HG03342 (cell line): ENCODE measurements around the gene EGR2.

Experiments
- ATAC-seq: cut with Tn5 transposase; IDR thresholded peaks from one replicate; pipeline ENCODE4 v1.9.1; 2021; ENCODE audit warnings: mild to moderate bottlenecking, moderate library complexity; ENCODE audit not compliant: unreplicated experiment

The EGR2 gene

DNA sequence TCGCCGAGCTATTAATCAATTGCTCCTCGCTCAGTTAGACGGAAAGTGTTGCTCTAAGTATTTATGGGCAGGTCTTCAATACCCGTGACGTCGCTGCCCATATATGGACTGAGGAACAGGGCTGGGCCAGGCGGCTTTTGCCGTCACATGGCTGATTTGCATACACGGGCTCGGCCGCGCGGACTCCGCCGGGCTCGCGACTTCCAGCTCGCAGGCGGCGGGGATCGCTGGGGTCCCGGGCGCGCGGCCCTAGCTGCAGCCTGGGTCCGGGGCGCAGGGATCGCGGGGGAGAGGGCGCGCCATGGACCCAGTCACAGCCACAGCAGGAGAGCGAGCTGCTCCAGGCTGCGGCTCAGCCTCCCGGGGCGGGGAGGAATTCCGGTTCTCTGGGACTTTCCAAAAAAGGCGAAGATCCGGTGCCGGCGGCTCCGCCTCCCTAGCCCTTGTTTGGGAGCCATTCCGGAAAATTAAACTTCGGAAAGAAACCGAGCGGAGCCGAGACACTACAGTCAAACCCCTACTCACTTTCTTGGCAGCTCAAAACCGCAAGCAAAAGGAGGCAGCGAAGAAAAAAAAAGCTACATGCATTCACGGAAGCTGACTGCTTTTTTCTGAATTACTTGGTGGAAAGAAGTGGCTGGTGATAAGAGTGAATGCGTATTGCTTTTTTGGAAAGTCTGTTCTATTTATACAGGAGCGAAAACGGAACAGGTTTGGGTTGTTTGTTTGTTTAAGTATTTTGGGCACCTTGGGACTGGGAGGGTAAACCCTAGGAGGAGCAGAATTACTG lies at the start of gene EGR2:
Gene EGR2 (minus strand): TSS at position 36 of the 790 bp plus-strand sequence. CDS start 337 bp downstream, outside the sequence.
- peak; percentile 78 for ATAC-seq

GRCh38 chr10:62862447-62862846 lies 46.3 kb upstream of the EGR2 start:
- ATAC-seq = no peak

- no peak for ATAC-seq
These were observed 45.3 kb upstream of the EGR2 start for GRCh38 chr10:62861507-62861906.

- ATAC-seq = no peak
These were observed 44.8 kb upstream of the EGR2 start for GRCh38 chr10:62860946-62861345.

GRCh38 chr10:62858364-62858763 lies 42.2 kb upstream of the EGR2 start:
- ATAC-seq = no peak

- ATAC-seq = no peak
These were observed 39.9 kb upstream of the EGR2 start for GRCh38 chr10:62856021-62856420.

DNA sequence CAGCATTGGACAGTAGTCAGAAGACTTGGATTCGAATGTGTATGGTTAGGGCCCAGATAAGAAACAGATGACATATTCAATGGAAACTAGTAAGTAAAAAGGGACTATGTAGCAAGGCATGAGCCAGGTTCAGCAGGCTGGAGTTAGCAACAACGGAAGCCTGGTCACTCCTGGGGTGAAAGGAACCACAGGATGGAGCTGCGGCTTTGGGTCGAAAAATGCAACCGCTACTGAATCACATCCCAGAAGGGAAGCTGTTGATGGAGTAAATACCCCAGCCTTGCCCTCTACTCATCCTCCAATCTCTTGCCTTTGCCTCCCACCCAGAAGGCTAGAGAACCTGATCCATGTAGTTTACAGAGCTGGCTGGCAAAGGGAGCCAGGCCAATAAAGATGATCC lies 37.5 kb upstream of the EGR2 start:
- ATAC-seq = no peak

DNA sequence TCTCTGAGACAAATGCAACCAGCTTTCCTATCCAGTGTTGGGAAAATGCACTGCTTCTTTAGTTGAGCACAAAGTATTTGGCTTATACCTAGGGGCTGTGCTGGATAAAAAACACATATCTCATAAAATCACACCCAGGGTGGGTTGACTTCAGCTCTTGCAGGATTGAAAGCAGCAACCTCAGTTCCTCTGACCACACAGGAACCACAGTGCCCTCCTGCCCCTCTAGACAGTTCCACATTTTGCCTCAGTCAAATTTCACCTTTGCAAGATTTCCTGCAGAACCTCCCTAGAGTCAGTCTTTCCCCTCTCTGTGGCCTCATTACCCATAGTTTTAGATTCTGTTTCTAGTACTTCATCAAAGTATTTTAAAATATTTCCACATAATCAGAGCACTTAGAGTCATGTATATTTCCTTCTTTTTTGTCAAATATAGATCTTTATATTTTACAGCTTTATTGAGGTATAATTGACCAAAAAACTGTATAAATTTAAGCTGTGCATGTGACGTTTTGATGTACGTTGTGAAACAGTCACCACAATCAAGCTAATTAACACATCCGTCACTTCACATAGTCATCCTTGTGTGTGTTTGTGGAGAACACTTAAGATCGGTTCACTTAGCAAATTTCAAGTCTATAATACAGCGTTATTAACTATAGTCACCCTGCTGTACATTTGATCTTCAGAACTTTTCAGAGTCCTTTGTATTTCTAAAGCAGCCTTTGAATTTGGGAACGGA lies 37.0 kb upstream of the EGR2 start:
- ATAC-seq = peak; percentile 48

GRCh38 chr10:62851442-62851841 lies 35.3 kb upstream of the EGR2 start:
- no peak for ATAC-seq

- ATAC-seq = no peak
These were observed 34.5 kb upstream of the EGR2 start for GRCh38 chr10:62850646-62851045.

- ATAC-seq = no peak
These were observed 31.3 kb upstream of the EGR2 start for GRCh38 chr10:62847433-62847832.

DNA sequence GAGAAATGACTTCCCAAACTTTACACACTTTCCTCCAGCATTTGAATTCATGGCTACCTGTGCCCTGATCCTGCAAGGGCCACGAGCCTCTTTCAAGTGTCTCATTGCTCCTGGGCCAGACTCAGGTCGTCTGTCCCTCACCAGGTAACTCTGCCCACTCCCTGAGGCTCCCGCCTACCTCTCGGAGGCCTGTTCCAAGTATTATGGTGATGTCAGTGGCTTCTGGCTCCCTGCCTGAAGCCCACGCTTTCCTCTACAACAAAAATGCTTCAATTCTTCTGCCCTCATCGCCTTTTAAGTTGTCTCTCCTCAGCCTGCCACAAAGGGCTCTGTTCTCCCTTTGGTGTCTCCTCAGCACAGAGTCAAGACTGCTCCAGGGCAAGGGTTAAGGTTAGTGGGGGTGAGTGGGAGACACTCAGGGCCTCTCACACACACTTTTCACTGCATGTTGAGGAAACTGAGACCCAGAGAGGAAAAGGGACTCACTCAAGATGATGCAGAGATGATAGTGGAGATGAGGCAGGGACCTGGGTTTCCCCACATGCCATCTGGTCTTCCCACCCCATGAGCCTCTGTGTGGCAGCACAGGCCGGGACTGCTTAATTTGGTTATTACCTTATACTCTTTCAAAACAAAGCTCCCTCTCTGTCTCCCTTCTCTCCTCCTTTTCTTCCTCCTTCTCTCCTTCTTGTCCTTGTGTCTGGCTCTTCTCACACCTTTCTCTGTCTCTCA lies 28.3 kb upstream of the EGR2 start:
- no peak for ATAC-seq

DNA sequence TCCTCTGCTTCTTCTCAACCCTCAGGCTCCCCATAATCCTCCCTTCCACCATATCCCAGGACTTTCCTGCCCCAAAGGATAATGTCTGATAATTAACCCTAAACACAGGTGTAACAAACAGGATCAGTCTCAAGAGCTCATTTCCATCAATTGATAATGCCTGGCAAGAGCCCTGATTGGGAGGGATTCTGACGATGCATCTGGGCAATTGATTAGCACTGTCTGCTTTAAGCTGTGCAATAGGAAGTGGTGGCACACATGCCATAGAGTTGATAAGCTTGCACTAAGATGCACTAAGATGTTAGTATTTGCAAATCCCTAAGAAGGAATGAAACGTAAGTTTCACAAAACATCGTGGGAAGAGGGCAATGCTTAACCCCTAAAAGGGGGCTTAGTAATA lies 27.4 kb upstream of the EGR2 start:
- ATAC-seq = no peak

- peak; percentile 51 for ATAC-seq
These were observed 26.8 kb upstream of the EGR2 start for GRCh38 chr10:62842983-62843382.

GRCh38 chr10:62839590-62839989 lies 23.4 kb upstream of the EGR2 start:
- no peak for ATAC-seq

- ATAC-seq = no peak
These were observed 15.2 kb upstream of the EGR2 start for GRCh38 chr10:62831346-62831745.

- ATAC-seq = no peak
These were observed 14.5 kb upstream of the EGR2 start for GRCh38 chr10:62830679-62831078.

GRCh38 chr10:62829622-62830021 lies 13.5 kb upstream of the EGR2 start:
- ATAC-seq = no peak

DNA sequence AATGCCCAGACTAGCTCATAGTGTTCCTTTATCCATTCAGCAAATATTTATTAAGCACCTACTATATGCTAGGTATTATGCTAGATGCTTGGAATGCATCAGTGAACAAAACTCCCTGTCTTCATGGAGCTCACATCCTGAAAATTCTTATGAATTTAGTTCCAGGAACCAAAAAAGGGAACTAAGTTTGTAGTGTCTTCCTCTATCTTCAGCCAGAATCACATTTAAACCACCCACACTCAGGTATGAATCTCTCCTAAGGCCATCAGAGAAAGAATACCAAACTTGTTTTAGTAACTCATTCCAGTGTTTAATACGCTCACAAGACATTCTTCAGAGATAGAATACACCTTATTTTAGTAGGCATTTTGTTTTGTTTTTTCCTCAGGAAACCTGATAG lies 10.1 kb upstream of the EGR2 start:
- no peak for ATAC-seq

GRCh38 chr10:62820586-62820985 lies 4.4 kb upstream of the EGR2 start:
- ATAC-seq = no peak

- no peak for ATAC-seq
These were observed 3.2 kb upstream of the EGR2 start for GRCh38 chr10:62819141-62819920.
